ENCODE data around the gene NOS3.
"Not testable (repeated sequence)": the region's sequence is repeated elsewhere in the genome, so short reads cannot be mapped to it uniquely, and the experiment has no call there.

NOS3 gene

GRCh38 chr7:151039850-151040548, 49.2 kb downstream of the NOS3 start:
- ATAC-seq: no peak

- no peak for ATAC-seq
These were observed 50.0 kb downstream of the NOS3 start for GRCh38 chr7:151040616-151041375.

GRCh38 chr7:151043449-151043848, 52.6 kb downstream of the NOS3 start:
- not testable (repeated sequence) for ATAC-seq

- ATAC-seq: no peak
These were observed 53.1 kb downstream of the NOS3 start for GRCh38 chr7:151043959-151044358.

GRCh38 chr7:151045262-151045661, 54.4 kb downstream of the NOS3 start:
- no peak for ATAC-seq

- no peak for ATAC-seq
These were observed 55.1 kb downstream of the NOS3 start for GRCh38 chr7:151045967-151046366.

- no peak for ATAC-seq
These were observed 56.1 kb downstream of the NOS3 start for GRCh38 chr7:151046603-151047573.

GRCh38 chr7:151047976-151048815, 57.4 kb downstream of the NOS3 start, which contains the start of gene ASIC3:
Gene ASIC3 (plus strand): TSS chr7:151048531. CDS start chr7:151048886, 355 bp downstream.
- no peak for ATAC-seq

GRCh38 chr7:151048911-151049463, 58.2 kb downstream of the NOS3 start:
- ATAC-seq: no peak

- ATAC-seq: peak; percentile 72 to 73
These were observed 60.3 kb downstream of the NOS3 start for GRCh38 chr7:151051108-151051507.

- ATAC-seq: no peak
These were observed 62.3 kb downstream of the NOS3 start for GRCh38 chr7:151053096-151053495.

GRCh38 chr7:151053751-151054150, 62.9 kb downstream of the NOS3 start:
- no peak for ATAC-seq

- ATAC-seq: no peak
These were observed 65.5 kb downstream of the NOS3 start for GRCh38 chr7:151056283-151056665.

GRCh38 chr7:151056666-151057505, 66.1 kb downstream of the NOS3 start:
- ATAC-seq: no peak

- peak; percentile 0 to 1 for ATAC-seq
These were observed 66.7 kb downstream of the NOS3 start, which contains the start of gene CDK5 for GRCh38 chr7:151057506-151057988. Gene CDK5 (minus strand): TSS chr7:151057897. CDS start chr7:151057848, 49 bp downstream.

GRCh38 chr7:151057989-151058780, 67.4 kb downstream of the NOS3 start:
- peak; percentile 97 to 98 for ATAC-seq

GRCh38 chr7:151058781-151059366, 68.1 kb downstream of the NOS3 start:
- no peak for ATAC-seq

GRCh38 chr7:151059367-151060112, 68.7 kb downstream of the NOS3 start, which contains the start of gene SLC4A2:
Gene SLC4A2 (plus strand): TSS chr7:151059589. CDS start chr7:151061988, 2,399 bp downstream.
- ATAC-seq: peak; percentile 9 to 13

Measured in activated CD4-positive, CD25-positive, alpha-beta regulatory T cell treated with anti-CD3 and anti-CD28 coated beads, Interleukin-2, amount 50 U/mL, for 24 hours (primary cell).